Keratinocyte (primary cell): ENCODE data around the gene PRKD3.

ENCODE experiments used
- EZH2 ChIP-seq: IDR thresholded peaks from one replicate; pipeline ENCODE4 v1.6.1; 2012; ENCODE audit warnings: inconsistent platforms, mild to moderate bottlenecking, low read length, moderate library complexity
- TF ChIP-seq, protein P1 (sequence below), 3 experiments: IDR thresholded peaks in 1 of 3; conservative IDR thresholded peaks in 1 of 3; optimal IDR thresholded peaks in 1 of 3; 2 replicates in 2 of 3; 3 replicates in 1 of 3; pipeline versions ENCODE3 to v1.5.1; 2011; ENCODE audit warnings: low read length in 3 of 3, mild to moderate bottlenecking in 3 of 3, moderate library complexity in 2 of 3, control low read depth in 1 of 3, inconsistent platforms in 1 of 3; ENCODE audit not compliant: insufficient read depth in 2 of 3; ENCODE audit errors: extremely low read depth in 1 of 3

- TF ChIP-seq EZH2, result no peak
- TF ChIP-seq, protein P1, sequence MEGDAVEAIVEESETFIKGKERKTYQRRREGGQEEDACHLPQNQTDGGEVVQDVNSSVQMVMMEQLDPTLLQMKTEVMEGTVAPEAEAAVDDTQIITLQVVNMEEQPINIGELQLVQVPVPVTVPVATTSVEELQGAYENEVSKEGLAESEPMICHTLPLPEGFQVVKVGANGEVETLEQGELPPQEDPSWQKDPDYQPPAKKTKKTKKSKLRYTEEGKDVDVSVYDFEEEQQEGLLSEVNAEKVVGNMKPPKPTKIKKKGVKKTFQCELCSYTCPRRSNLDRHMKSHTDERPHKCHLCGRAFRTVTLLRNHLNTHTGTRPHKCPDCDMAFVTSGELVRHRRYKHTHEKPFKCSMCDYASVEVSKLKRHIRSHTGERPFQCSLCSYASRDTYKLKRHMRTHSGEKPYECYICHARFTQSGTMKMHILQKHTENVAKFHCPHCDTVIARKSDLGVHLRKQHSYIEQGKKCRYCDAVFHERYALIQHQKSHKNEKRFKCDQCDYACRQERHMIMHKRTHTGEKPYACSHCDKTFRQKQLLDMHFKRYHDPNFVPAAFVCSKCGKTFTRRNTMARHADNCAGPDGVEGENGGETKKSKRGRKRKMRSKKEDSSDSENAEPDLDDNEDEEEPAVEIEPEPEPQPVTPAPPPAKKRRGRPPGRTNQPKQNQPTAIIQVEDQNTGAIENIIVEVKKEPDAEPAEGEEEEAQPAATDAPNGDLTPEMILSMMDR (optimal IDR thresholded peaks at IDR 0.05 in 1 of 3, IDR thresholded peaks at IDR 0.05 in 1 of 3, conservative IDR thresholded peaks at IDR 0.05 in 1 of 3; ENCODE audit: extremely low read depth in 1 of 3, insufficient read depth in 2 of 3, low read length in 3 of 3), result no peak
These were observed 3.5 kb downstream of the PRKD3 start for GRCh38 chr2:37321029-37321682.
